Measurements from ENCODE around the gene PSORS1C2. TPM values are rescaled to one million over a fixed set of nuclear protein-coding genes. Genes with fewer than 3 reads are reported as not detected.

PSORS1C2 gene
- total and polyA plus RNA-seq, 2 experiments from 2014 or later = not detected

DNA sequence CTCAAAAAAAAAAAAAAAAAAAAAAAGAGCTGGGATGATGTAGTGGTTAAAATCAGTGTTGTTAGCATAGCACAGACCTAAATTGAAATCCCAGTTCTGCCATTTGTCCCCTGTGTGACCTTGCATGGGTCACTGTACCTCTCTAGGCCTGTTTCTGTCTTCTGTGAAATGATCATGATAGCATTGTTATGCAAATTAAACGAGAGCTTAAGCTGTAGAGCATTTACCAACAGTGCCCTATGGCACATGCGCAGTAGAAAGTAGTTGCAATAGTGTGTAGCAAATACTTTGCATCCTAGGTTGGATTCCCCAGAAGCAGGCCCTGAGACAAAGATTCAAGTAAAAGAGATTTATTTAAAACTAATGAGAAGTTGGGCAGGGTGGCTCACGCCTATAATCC, 7.3 kb downstream of the PSORS1C2 start:
- WGBS (ENCODE audit: low lambda C conversion rate, missing lambda C conversion rate) = 88% methylated on average over 3 of the region's 3 CpGs

DNA sequence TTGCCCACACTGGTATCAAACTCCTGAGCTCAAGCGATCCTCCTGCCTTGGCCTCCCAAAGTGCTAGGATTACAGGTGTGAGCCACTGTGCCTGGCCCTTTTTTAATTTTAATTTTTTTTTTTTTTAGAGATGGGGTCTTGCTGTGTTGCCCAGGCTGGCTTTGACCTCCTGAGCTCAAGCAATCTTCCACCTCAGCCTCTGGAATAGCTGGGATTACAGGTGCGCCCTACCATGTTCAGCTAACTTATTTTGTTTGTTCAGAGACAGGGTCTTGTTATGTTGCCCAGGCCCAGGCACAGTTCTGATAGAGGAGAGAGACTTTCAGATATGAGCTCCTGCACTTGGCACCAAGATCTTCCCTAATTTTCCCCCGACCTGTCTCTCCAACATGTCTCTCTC, 8.1 kb downstream of the PSORS1C2 start:
- TF ChIP-seq EZH2phosphoT487 (IDR thresholded peaks at IDR 0.05; ENCODE audit: low read depth, severe bottlenecking, unreplicated experiment) (no peak), EZH2 (IDR thresholded peaks at IDR 0.05; ENCODE audit: borderline replicate concordance) (no peak)
- TF ChIP-seq, protein P1, sequence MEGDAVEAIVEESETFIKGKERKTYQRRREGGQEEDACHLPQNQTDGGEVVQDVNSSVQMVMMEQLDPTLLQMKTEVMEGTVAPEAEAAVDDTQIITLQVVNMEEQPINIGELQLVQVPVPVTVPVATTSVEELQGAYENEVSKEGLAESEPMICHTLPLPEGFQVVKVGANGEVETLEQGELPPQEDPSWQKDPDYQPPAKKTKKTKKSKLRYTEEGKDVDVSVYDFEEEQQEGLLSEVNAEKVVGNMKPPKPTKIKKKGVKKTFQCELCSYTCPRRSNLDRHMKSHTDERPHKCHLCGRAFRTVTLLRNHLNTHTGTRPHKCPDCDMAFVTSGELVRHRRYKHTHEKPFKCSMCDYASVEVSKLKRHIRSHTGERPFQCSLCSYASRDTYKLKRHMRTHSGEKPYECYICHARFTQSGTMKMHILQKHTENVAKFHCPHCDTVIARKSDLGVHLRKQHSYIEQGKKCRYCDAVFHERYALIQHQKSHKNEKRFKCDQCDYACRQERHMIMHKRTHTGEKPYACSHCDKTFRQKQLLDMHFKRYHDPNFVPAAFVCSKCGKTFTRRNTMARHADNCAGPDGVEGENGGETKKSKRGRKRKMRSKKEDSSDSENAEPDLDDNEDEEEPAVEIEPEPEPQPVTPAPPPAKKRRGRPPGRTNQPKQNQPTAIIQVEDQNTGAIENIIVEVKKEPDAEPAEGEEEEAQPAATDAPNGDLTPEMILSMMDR (IDR thresholded peaks at IDR 0.05; ENCODE audit: poor library complexity) = no peak
- Histone ChIP-seq H3K27ac (no peak overlapping the region), H3K79me2 (no peaks in the 10 kb centered on the region), H3K4me2 (no peak overlapping the region), H3K36me3 (replicated peaks; ENCODE audit: insufficient read depth, low read depth) (no peaks in the 10 kb centered on the region), H3K4me1 (ENCODE audit: insufficient read depth) (peaks cover 3% of the 10 kb centered on the region), H3K9me2 (replicated peaks; ENCODE audit: insufficient read depth) (no peaks in the 10 kb centered on the region), H2AFZ (no peak overlapping the region), H3K4me3 (no peak overlapping the region), H3K9me3 (ENCODE audit: low read depth) (no peaks in the 10 kb centered on the region), H4K20me1 (ENCODE audit: insufficient read depth, poor library complexity, severe bottlenecking) (no peaks in the 10 kb centered on the region), H3K27me3 (no peaks in the 10 kb centered on the region)
- no peak for DNase-seq (ENCODE audit: low spot score)
- 98% methylated on average over 3 of the region's 3 CpGs for WGBS (ENCODE audit: low lambda C conversion rate, missing lambda C conversion rate)

More for the DNA sequence above, 7.3 kb downstream of the PSORS1C2 start:
- no peak overlapping the region for H2AFZ ChIP-seq
- no peaks in the 10 kb centered on the region for H4K20me1 ChIP-seq (ENCODE audit: insufficient read depth, poor library complexity, severe bottlenecking)
- no peak overlapping the region for H3K27ac ChIP-seq
- no peak for DNase-seq (ENCODE audit: low spot score)
- H3K79me2 ChIP-seq = no peaks in the 10 kb centered on the region
- TF ChIP-seq EZH2phosphoT487 (IDR thresholded peaks at IDR 0.05; ENCODE audit: low read depth, severe bottlenecking, unreplicated experiment) (no peak), EZH2 (IDR thresholded peaks at IDR 0.05; ENCODE audit: borderline replicate concordance) (no peak)
- TF ChIP-seq, protein P1 (IDR thresholded peaks at IDR 0.05; ENCODE audit: poor library complexity) = no peak
- no peaks in the 10 kb centered on the region for H3K9me3 ChIP-seq (ENCODE audit: low read depth)
- H3K9me2 ChIP-seq (replicated peaks; ENCODE audit: insufficient read depth) = no peaks in the 10 kb centered on the region
- no peak overlapping the region for H3K4me2 ChIP-seq
- no peaks in the 10 kb centered on the region for H3K27me3 ChIP-seq
- H3K36me3 ChIP-seq (replicated peaks; ENCODE audit: insufficient read depth, low read depth) = no peaks in the 10 kb centered on the region
- no peak overlapping the region for H3K4me3 ChIP-seq
- peaks cover under 1% of the 10 kb centered on the region for H3K4me1 ChIP-seq (ENCODE audit: insufficient read depth)

DNA sequence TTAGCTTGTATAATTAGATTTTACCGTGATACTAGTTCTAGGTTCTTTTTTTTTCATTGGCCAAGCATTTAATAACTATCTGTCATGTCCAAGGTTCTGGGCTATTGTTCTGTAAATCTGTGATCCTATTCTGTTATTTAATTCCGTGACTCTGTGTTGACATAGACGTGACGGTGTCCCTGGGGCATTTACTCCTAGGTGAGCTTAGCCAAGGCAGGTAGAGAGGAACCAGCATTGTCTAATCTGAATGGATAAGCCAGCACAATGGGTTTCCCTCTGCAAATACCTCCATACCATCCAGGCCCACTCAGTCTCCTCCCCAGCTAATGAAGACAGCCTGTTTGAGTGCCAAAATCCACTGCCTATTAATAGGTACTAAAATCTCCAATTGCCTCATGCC, 9.7 kb downstream of the PSORS1C2 start:
- Histone ChIP-seq H3K4me2 (no peak overlapping the region), H3K9me3 (ENCODE audit: low read depth) (no peaks in the 10 kb centered on the region), H3K79me2 (no peaks in the 10 kb centered on the region), H3K4me1 (ENCODE audit: insufficient read depth) (peaks cover 3% of the 10 kb centered on the region), H3K27me3 (no peaks in the 10 kb centered on the region), H3K36me3 (replicated peaks; ENCODE audit: insufficient read depth, low read depth) (no peaks in the 10 kb centered on the region), H3K4me3 (no peak overlapping the region), H3K9me2 (replicated peaks; ENCODE audit: insufficient read depth) (no peaks in the 10 kb centered on the region), H3K27ac (no peak overlapping the region), H4K20me1 (ENCODE audit: insufficient read depth, poor library complexity, severe bottlenecking) (no peaks in the 10 kb centered on the region), H2AFZ (no peak overlapping the region)
- no peak for DNase-seq (ENCODE audit: low spot score)
- TF ChIP-seq, protein P1 (IDR thresholded peaks at IDR 0.05; ENCODE audit: poor library complexity) = no peak
- WGBS (ENCODE audit: low lambda C conversion rate, missing lambda C conversion rate) = 45% methylated on average over 4 of the region's 4 CpGs

DNA sequence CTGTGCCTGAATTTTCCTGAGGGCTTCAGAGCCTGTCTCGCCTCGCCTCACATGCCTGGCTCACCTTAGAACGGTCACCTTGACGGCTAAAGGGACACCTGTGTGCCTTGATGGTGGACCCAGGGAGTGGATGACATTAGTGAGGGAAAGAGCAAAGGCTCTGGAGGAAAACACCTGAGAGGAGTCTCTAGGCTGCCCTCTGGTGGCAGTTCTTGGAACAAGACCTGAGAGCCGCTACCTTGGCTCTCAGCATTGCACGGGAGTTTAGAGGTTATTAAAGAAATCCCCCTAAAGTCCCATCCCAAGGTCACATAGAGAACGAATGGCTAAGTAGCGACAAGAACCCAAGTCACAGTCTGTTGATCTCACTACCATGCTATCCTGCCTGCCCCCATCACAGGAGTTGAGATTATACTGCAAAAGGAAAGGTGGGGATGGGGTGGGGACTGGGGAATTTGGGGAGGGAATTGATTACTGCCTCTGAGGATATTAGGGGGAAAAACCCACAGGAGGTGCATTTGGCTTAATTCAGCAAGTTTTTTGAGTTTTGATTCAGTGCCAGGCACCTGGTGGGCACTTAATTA, 10.7 kb downstream of the PSORS1C2 start:
- H3K4me3 ChIP-seq = no peak overlapping the region
- no peaks in the 10 kb centered on the region for H3K9me2 ChIP-seq (replicated peaks; ENCODE audit: insufficient read depth)
- H3K36me3 ChIP-seq (replicated peaks; ENCODE audit: insufficient read depth, low read depth) = no peaks in the 10 kb centered on the region
- H2AFZ ChIP-seq = no peak overlapping the region
- no peak overlapping the region for H3K4me2 ChIP-seq
- H3K27ac ChIP-seq = no peak overlapping the region
- H3K27me3 ChIP-seq = no peaks in the 10 kb centered on the region
- no peaks in the 10 kb centered on the region for H3K79me2 ChIP-seq
- H4K20me1 ChIP-seq (ENCODE audit: insufficient read depth, poor library complexity, severe bottlenecking) = no peaks in the 10 kb centered on the region
- DNase-seq (ENCODE audit: low spot score) = peak; percentile 81
- H3K9me3 ChIP-seq (ENCODE audit: low read depth) = no peaks in the 10 kb centered on the region
- WGBS (ENCODE audit: low lambda C conversion rate, missing lambda C conversion rate) = 8% methylated on average over 8 of the region's 8 CpGs
- TF ChIP-seq, protein P1 (IDR thresholded peaks at IDR 0.05; ENCODE audit: poor library complexity) = peak; percentile 81
- TF ChIP-seq EZH2 (IDR thresholded peaks at IDR 0.05; ENCODE audit: borderline replicate concordance) (no peak), EZH2phosphoT487 (IDR thresholded peaks at IDR 0.05; ENCODE audit: low read depth, severe bottlenecking, unreplicated experiment) (no peak)
- peaks cover 3% of the 10 kb centered on the region for H3K4me1 ChIP-seq (ENCODE audit: insufficient read depth)

Measured in hepatocyte (in vitro differentiated cells).